ENCODE data around the gene ISG20.

ISG20 gene

GRCh38 chr15:88606070-88606794 is 32.6 kb upstream of the ISG20 start:
- no peak for TF ChIP-seq ZNF114 (tag by site-specific recombination; IDR thresholded peaks at IDR 0.05)
- TF ChIP-seq PRDM1 (tag by site-specific recombination; IDR thresholded peaks at IDR 0.05): peak; percentile 52; the same call in 1 of the 2 replicates
- no peak for TF ChIP-seq OSR2 (tag by site-specific recombination; IDR thresholded peaks at IDR 0.05)
- Histone ChIP-seq H3K4me1 (ENCODE audit: control insufficient read depth, insufficient read depth, low read length) (peaks cover 18% of the 10 kb centered on the region), H3K27ac (ENCODE audit: extremely low read depth, low read depth, low read length) (no peak overlapping the region), H3K4me3 (ENCODE audit: low read depth, low read length) (no peak overlapping the region; the same call in 1 of the 2 replicates), H3K36me3 (ENCODE audit: control insufficient read depth in 2 of 2, insufficient read depth in 1 of 2, low read length in 2 of 2) (no peaks in the 10 kb centered on the region), H3K9me3 (ENCODE audit: control insufficient read depth, insufficient read depth, low read depth, low read length) (no peaks in the 10 kb centered on the region)
- CTCF ChIA-PET: interaction anchor here (0.6 kb wide), 1 partner anchor 111 kb away, joined by 3 read pairs; no protein-coding TSS in a partner anchor
- POLR2A ChIA-PET: interaction anchor here (1.7 kb wide), 1 partner anchor 139 kb away, joined by 6 read pairs; the partner anchor contains the start of genes MRPL46 and MRPS11

- no peak overlapping the region for H3K4me3 ChIP-seq (ENCODE audit: low read depth, low read length)
- ChIA-PET CTCF (interaction anchor here (0.6 to 1.7 kb wide), 5 partner anchors 12 to 131 kb away, joined by 3 to 5 read pairs (median 3); partner anchors contain the start of gene AEN), POLR2A (no interaction called here)
- H3K4me1 ChIP-seq (ENCODE audit: control insufficient read depth, insufficient read depth, low read length): peaks cover 18% of the 10 kb centered on the region
- H3K36me3 ChIP-seq (ENCODE audit: control insufficient read depth in 2 of 2, insufficient read depth in 1 of 2, low read length in 2 of 2): no peaks in the 10 kb centered on the region
- no peak for TF ChIP-seq ZNF211 (tag by site-specific recombination; IDR thresholded peaks at IDR 0.05; ENCODE audit: low read depth)
- TF ChIP-seq ZNF423 (tag by site-specific recombination; IDR thresholded peaks at IDR 0.05): no peak
- TF ChIP-seq ZFP3 (tag by site-specific recombination; IDR thresholded peaks at IDR 0.05; ENCODE audit: low read depth): no peak
- TF ChIP-seq ZNF521 (tag by site-specific recombination; IDR thresholded peaks at IDR 0.05): no peak
- TF ChIP-seq ZNF280C (tag by site-specific recombination; IDR thresholded peaks at IDR 0.05): no peak
- TF ChIP-seq ZNF692 (tag by site-specific recombination; IDR thresholded peaks at IDR 0.05): no peak
- TF ChIP-seq HOXC10 (CRISPR knock-in tag; IDR thresholded peaks at IDR 0.05): no peak
- no peak for TF ChIP-seq ZBTB17 (tag by site-specific recombination; IDR thresholded peaks at IDR 0.05)
- TF ChIP-seq ELK4 (IDR thresholded peaks at IDR 0.05; ENCODE audit: borderline replicate concordance, low read depth, low read length): no peak
- no peak for TF ChIP-seq RBAK (tag by site-specific recombination; IDR thresholded peaks at IDR 0.05)
- no peak for TF ChIP-seq ZSCAN16 (tag by site-specific recombination; IDR thresholded peaks at IDR 0.05)
- TF ChIP-seq ZNF558 (tag by site-specific recombination; IDR thresholded peaks at IDR 0.05): no peak
- no peak for TF ChIP-seq ZNF10 (tag by site-specific recombination; IDR thresholded peaks at IDR 0.05)
- TF ChIP-seq ZNF354C (tag by site-specific recombination; IDR thresholded peaks at IDR 0.05; ENCODE audit: borderline replicate concordance, low read depth): no peak
- TF ChIP-seq ZNF639 (tag by site-specific recombination; IDR thresholded peaks at IDR 0.05): no peak
- TF ChIP-seq SCRT2 (tag by site-specific recombination; IDR thresholded peaks at IDR 0.05): no peak
- no peaks in the 10 kb centered on the region for H3K9me3 ChIP-seq (ENCODE audit: control insufficient read depth, insufficient read depth, low read depth, low read length)
- H3K27ac ChIP-seq (ENCODE audit: extremely low read depth, low read depth, low read length): no peak overlapping the region
These were observed 30.9 kb upstream of the ISG20 start for GRCh38 chr15:88607951-88608350.
